ENCODE data around the gene HS3ST5.

DNA sequence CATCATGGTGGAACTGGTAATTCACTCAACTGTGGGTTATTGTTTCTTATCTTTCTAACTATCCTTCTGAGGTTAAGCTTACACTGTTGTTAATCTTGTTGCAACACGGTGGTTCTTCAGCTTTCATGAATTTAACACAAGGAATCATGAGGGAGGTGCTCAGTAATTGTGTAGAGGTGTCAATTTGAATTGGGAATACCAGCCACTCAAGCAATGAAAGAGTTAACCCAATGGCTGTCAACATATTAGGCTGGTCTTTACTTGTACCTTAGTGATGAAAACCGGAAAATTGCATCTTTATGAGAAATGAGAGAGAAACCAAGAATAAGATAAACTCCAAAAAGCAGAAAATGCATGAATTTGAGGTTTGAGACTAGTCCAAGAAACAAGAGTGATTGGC lies 95.7 kb downstream of the HS3ST5 start:
- TF ChIP-seq, protein P1, sequence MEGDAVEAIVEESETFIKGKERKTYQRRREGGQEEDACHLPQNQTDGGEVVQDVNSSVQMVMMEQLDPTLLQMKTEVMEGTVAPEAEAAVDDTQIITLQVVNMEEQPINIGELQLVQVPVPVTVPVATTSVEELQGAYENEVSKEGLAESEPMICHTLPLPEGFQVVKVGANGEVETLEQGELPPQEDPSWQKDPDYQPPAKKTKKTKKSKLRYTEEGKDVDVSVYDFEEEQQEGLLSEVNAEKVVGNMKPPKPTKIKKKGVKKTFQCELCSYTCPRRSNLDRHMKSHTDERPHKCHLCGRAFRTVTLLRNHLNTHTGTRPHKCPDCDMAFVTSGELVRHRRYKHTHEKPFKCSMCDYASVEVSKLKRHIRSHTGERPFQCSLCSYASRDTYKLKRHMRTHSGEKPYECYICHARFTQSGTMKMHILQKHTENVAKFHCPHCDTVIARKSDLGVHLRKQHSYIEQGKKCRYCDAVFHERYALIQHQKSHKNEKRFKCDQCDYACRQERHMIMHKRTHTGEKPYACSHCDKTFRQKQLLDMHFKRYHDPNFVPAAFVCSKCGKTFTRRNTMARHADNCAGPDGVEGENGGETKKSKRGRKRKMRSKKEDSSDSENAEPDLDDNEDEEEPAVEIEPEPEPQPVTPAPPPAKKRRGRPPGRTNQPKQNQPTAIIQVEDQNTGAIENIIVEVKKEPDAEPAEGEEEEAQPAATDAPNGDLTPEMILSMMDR (conservative IDR thresholded peaks at IDR 0.05 in 1 of 2, IDR thresholded peaks at IDR 0.05 in 1 of 2; ENCODE audit: low read depth in 1 of 2, low read length in 2 of 2) = no peak
- TF ChIP-seq EZH2 (IDR thresholded peaks at IDR 0.05; ENCODE audit: low read length, missing control alignments) = no peak

Data from fibroblast of lung (primary cell).